Astrocyte (in vitro differentiated cells and primary cell): ENCODE results near the gene MYRIP.

Source experiments
- EZH2 ChIP-seq: IDR thresholded peaks from 2 replicates; pipeline ENCODE4 v1.6.1; 2012; ENCODE audit warnings: mild to moderate bottlenecking, low read length, inconsistent platforms; ENCODE audit not compliant: insufficient read depth
- TF ChIP-seq, protein P1 (sequence below): IDR thresholded peaks from 2 replicates; pipeline ENCODE4 v1.5.1; 2011; ENCODE audit warnings: low read depth, mild to moderate bottlenecking, inconsistent platforms, low read length, moderate library complexity; ENCODE audit not compliant: insufficient read depth

GRCh38 chr3:40104441-40104840 is 295.0 kb downstream of the MYRIP start:
- TF ChIP-seq EZH2 = no peak
- TF ChIP-seq, protein P1, sequence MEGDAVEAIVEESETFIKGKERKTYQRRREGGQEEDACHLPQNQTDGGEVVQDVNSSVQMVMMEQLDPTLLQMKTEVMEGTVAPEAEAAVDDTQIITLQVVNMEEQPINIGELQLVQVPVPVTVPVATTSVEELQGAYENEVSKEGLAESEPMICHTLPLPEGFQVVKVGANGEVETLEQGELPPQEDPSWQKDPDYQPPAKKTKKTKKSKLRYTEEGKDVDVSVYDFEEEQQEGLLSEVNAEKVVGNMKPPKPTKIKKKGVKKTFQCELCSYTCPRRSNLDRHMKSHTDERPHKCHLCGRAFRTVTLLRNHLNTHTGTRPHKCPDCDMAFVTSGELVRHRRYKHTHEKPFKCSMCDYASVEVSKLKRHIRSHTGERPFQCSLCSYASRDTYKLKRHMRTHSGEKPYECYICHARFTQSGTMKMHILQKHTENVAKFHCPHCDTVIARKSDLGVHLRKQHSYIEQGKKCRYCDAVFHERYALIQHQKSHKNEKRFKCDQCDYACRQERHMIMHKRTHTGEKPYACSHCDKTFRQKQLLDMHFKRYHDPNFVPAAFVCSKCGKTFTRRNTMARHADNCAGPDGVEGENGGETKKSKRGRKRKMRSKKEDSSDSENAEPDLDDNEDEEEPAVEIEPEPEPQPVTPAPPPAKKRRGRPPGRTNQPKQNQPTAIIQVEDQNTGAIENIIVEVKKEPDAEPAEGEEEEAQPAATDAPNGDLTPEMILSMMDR = no peak
